Left renal cortex interstitium (tissue), 4 donors: ENCODE measurements around the gene TNFRSF21. TPM values are rescaled to one million over a fixed set of nuclear protein-coding genes. Genes with fewer than 3 reads are reported as not detected.
"Not testable (repeated sequence)": the region's sequence is repeated elsewhere in the genome, so short reads cannot be mapped to it uniquely, and the experiment has no call there.

Source experiments
- DNase-seq, 4 donors: peaks; one replicate each; pipeline ENCODE4 v3.0.0-alpha.2; 2013; ENCODE audit warnings: low read depth in 4 of 4, low spot score in 2 of 4, missing footprints in 1 of 4
- polyA plus RNA-seq, 4 donors: library from polyadenylated mRNA; unstranded; fragments of 120-200 nt; gene quantifications; one replicate each; pipeline ENCODE4 v1.2.1, GENCODE V29; 2013; ENCODE audit not compliant: insufficient read length in 4 of 4

Gene TNFRSF21
- polyA plus RNA-seq, 4 donors: 29.0 to 34.1 (median 30.6) TPM

DNA sequence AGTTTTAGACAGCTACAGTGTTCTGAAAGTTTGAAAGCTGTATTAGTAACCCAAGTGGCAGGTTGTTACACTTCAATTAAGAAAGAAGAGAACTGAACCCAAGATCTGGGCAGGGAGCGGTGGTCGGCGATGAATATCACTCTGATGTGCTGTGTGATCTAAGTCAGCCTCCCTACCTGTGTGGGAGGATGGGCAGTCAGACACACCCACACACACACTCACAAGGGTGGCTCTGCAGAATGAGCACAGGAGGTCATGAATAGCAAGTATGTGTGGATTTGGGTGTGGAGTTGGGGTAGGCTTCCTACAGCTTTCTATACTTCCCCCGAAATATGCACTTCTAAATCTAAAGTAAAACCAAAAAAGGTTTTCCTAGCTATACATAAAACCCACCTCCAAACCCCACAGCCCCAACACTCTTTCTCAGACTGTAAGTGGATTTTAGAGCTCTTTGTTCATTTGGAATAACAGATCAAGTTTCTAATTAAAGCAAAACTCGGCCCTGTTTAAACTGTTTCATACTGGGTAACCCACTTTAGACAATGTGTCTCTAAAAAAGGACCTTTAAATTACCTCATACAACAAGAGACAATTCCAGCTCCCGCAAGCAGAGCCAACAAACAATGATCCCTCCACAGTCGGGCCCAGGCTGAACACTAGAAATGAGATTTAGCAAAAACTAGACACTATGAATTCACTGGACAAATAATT lies 19.4 kb downstream of the TNFRSF21 start:
- DNase-seq: no peak

GRCh38 chr6:47288267-47289090 lies 21.2 kb downstream of the TNFRSF21 start:
- DNase-seq: no peak

DNA sequence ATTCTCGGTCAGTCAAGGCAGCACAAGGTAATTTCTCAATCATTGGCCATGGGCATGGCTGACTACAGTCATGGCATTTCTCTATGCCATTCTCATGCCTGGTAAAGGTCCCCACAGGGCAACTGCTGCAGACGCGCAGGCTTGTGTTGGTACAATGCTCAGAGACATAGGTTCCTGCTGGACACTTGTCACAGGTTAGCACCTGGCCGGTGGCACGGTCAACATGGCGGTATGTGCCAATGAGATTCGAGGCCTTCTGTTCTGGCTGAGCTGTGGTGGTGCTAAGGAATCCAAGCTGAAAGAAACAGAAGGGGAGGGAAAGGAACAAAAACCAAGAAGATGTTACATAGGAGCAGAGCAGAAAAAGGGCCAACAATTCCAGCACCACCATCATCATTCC lies 23.4 kb downstream of the TNFRSF21 start:
- no peak for DNase-seq

DNA sequence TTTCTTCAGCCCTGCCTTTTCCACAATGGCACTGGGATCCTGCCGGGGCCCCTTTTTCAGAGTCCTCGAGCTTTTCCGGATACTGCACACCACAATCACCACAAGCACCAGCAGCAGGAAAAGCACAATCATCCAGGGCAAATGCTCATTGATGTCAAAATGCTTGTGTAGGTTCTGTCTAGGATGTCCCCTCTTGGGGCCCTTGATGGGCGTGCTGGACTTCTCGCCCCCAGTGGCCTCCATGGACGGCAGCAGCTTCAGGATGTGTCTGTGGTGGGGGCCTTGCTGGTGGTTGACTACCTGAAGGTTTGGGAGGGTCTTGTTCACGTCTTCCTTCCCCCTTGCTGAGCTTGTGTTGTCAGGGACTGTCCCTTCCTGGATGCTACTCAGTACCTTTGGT lies 25.7 kb downstream of the TNFRSF21 start:
- no peak for DNase-seq

DNA sequence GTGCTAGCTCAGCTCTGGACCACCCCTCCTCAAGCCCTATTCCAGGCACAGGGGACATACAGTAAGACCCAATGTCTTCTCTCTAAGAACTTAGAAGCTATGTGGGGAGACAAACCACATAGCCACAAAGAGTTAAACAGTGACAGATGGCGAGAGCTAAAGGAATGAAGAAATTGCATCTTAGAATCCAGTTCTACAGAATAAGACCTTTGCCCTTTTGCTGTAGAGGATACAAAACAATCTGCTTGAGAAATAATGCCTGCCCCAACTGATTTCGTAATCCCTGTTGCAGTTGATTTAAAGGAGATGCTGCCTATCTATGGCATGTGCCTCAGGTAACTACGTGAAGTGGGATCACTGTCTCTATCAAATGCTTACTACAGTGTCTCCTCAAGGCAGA lies 31.2 kb downstream of the TNFRSF21 start:
- DNase-seq: no peak

DNA sequence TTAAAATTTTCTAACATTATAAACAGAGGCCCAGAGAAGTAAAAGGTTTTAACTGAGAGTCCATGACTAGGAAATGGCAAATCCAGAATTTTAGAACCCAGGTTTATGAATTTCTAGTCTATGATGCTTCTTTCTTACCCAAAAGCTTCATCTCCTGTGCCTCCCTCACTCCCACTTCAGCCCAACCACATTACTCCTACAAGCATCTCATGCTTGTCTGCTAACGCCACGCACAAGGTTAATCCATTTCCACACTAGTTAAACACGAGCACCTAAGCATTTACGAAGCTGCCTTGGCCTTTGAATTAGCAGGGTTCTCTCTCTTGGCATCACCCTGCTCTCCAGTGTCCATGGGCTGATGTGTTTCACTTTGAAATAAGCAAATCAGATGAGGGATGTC lies 32.0 kb downstream of the TNFRSF21 start:
- DNase-seq: no peak

- no peak for DNase-seq
Measured at GRCh38 chr6:47276377-47276776, 33.3 kb downstream of the TNFRSF21 start.

GRCh38 chr6:47275640-47276039 lies 34.1 kb downstream of the TNFRSF21 start:
- no peak for DNase-seq

DNA sequence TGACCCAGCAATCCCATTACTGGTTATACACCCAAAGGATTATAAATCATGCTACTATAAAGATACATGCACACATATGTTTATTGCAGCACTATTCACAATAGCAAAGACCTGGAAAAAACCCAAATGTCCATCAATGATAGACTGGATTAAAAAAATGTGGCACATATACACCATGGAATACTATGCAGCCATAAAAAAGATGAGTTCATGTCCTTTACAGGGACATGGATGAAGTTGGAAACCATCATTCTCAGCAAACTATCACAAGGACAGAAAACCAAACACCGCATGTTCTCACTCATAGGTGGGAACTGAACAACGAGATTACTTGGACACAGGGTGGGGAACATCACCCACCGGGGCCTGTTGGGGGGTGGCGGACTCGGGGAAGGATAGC lies 34.6 kb downstream of the TNFRSF21 start:
- not testable (repeated sequence) for DNase-seq

DNA sequence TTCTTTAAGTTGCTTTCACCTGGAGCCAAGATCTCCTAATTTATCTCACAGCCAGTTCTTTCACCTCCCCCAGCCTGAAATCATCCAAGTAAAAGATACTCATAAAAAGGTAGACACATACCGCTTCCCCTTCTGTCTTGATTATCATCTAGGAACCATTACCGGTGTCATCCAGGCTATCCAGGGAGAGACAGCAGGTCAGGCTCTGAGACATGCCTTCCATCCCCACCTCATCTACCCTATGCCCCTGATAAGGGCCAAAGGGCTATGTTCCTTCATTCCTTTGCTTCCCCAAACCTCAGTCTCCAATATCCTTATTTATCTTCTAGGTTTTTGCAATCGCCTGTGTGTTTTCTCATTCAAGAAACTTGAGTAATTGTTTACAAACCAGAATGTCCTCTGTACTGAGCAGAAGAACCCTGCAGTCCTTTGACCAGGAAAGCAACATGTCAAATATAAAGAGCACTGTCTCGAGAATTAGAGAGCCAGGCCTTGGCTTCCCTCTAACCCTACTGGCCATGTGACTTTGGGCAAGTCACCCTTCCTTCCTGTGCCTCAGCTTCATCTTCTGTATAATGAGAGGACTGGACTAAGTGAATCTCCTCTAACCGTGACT lies 41.0 kb downstream of the TNFRSF21 start:
- no peak for DNase-seq

- DNase-seq: no peak
Measured at GRCh38 chr6:47267301-47267700, 42.4 kb downstream of the TNFRSF21 start.

GRCh38 chr6:47265971-47266370 lies 43.7 kb downstream of the TNFRSF21 start:
- DNase-seq: no peak

- no peak for DNase-seq
Measured at GRCh38 chr6:47264775-47265184, 44.9 kb downstream of the TNFRSF21 start.

GRCh38 chr6:47263268-47263667 lies 46.4 kb downstream of the TNFRSF21 start:
- no peak for DNase-seq

DNA sequence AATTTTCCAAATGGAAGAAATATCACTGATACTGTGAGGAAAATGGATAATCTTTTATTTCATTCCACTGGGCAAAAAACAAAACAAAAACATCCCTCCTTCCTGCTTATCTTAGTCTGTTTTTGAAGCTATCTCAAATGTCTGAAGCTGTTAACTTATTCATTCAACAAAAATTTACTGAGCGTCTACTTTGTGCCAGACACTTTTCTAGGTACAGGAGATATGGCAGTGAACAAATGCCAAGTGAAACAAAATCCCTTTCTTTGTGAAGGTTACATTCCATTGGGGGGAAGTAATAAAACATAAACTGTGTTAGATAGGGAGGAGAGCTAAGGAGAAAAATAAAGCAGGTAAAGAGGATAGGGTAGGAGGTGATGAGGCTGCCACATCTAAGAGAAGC lies 47.5 kb downstream of the TNFRSF21 start:
- no peak for DNase-seq

- DNase-seq: no peak
Measured at GRCh38 chr6:47261191-47261590, 48.5 kb downstream of the TNFRSF21 start.

DNA sequence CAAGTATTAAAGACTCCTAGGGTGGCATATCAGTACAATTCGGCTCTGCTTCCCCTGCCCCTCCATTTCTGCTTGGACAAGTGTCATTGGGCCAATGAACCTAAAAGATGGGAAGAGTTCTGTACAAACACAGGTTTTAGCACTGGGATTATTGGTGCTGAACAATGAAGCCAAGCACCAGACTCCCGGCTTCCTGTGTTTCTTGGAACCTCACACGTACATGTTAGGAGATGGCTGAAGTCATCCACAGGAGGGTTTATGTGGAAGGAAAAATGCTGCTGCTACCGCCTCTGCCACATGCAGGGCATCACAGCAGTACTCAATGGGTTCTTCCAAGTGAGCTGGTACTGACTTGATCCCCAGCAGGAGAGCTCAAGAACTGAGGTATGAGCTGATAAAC lies 49.7 kb downstream of the TNFRSF21 start:
- no peak for DNase-seq

DNA sequence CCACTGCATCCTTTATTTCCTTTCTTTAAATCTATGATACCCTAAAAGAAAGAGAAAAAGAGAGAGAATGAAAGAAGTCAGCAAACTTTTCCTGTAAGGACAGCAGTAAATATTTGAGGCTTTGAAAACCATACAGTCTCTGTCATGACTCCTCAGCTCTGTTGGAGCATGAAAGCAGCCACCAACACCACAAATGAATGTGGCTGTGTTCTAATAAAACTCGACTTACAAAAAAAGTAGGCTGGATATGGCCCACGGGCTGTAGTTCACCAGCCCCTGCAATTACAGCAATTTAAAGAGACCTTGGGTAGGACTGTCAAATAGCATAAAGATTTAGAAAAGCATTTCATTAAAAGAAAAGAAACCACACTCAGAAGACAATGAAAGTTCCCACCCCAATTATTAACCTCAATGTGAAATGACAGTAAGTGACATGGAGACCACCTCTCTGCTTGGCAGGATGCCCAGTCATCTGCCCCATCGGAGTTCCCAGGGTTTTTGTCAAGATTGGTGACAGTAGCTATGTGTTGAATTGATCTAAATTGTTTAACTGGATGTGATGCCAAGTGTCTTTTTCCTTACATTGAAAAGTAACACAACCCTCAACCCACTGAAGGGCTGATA lies 50.9 kb downstream of the TNFRSF21 start:
- no peak for DNase-seq

GRCh38 chr6:47256981-47257730 lies 52.5 kb downstream of the TNFRSF21 start:
- DNase-seq: no peak

DNA sequence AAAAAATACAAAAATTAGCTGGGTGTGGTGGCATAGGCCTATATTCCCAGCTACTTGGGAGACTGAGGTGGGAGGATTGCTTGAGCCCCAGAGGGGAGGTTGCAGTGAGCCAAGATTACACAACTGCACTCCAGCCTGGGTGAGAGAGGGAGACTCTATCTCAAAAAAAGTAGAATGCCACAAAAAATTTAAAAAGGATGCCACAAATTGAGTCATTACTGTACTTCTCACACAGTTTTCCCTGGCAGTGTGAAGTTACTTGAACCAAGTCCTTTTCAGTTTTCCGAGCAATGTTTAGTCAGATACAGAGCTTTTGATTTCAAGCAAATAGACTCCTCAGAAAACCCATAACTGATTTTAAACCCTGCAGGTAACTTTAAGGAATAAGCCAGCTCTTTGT lies 53.3 kb downstream of the TNFRSF21 start:
- no peak for DNase-seq
